ENCODE data around the gene FAH. TPM values are rescaled to one million over a fixed set of nuclear protein-coding genes. Genes with fewer than 3 reads are reported as not detected.

The FAH gene
- total and polyA plus RNA-seq, 2 donors (not counting 3 experiments of a cell fraction or from before 2014, with no cell fraction given): 18.2 to 18.7 TPM

- Histone ChIP-seq H3K79me2 (ENCODE audit: control insufficient read depth, insufficient read depth, low read length) (no peaks in the 10 kb centered on the region), H3K9ac (replicated peaks; ENCODE audit: extremely low read depth, insufficient read depth, low read length) (no peak overlapping the region), H3K36me3 (ENCODE audit: control insufficient read depth in 2 of 2, extremely low read depth in 1 of 2, insufficient read depth in 2 of 2, low read length in 2 of 2) (no peaks in the 10 kb centered on the region), H3K4me3 (replicated peaks in 1 of 3; ENCODE audit: insufficient read depth in 1 of 3, low read depth in 1 of 3, low read length in 3 of 3) (no peak overlapping the region), H4K20me1 (replicated peaks; ENCODE audit: control insufficient read depth, extremely low read depth, insufficient read depth, low read length) (no peaks in the 10 kb centered on the region), H3K9me3 (replicated peaks; ENCODE audit: control insufficient read depth, insufficient read depth, low read length) (no peaks in the 10 kb centered on the region), H3K27me3 (ENCODE audit: control insufficient read depth in 2 of 2, insufficient read depth in 2 of 2, low read length in 2 of 2) (no peaks in the 10 kb centered on the region), H2AFZ (ENCODE audit: low read depth, low read length) (no peak overlapping the region), H3K4me2 (ENCODE audit: insufficient read depth, low read length) (no peak overlapping the region), H3K9me1 (replicated peaks; ENCODE audit: control insufficient read depth, extremely low read depth, insufficient read depth, low read length) (no peaks in the 10 kb centered on the region), H3K4me1 (ENCODE audit: control insufficient read depth, extremely low read depth, insufficient read depth, low read length) (no peaks in the 10 kb centered on the region), H3K27ac (ENCODE audit: insufficient read depth, low read depth, low read length) (no peak overlapping the region)
- ChIA-PET POLR2A (no interaction called here), CTCF (no interaction called here)
- no TSS peak for BruUV-seq (replicated peaks)
- dilution Hi-C loops (cut with MboI; ENCODE audit: extremely low pct_ligation_motif_present, low sequenced_read_pairs): no loop called here
- DNase-seq (ENCODE audit: low read depth, low spot score): no peak
- no peak for FAIRE-seq
- intact Hi-C loops (cut with micrococcal nuclease): no loop called here
- no peak for TF ChIP-seq MAX (IDR thresholded peaks at IDR 0.05; ENCODE audit: insufficient read depth, insufficient read length)
- TF ChIP-seq FOS (IDR thresholded peaks at IDR 0.05; ENCODE audit: borderline replicate concordance, insufficient read depth, low read length): no peak
- TF ChIP-seq POLR2A (IDR thresholded peaks at IDR 0.05; ENCODE audit: low read depth, low read length): no peak
- no peak for TF ChIP-seq MYC (IDR thresholded peaks at IDR 0.05; ENCODE audit: low read depth, low read length)
- no peak for TF ChIP-seq POLR2AphosphoS5 (IDR thresholded peaks at IDR 0.05; ENCODE audit: insufficient read depth, low read depth, low read length)
- TF ChIP-seq EZH2 (IDR thresholded peaks at IDR 0.05; ENCODE audit: borderline replicate concordance, low read depth, low read length, severe bottlenecking): no peak
- TF ChIP-seq JUN (IDR thresholded peaks at IDR 0.05; ENCODE audit: borderline replicate concordance, insufficient read depth, insufficient read length, low read depth): no peak
- TF ChIP-seq GATA2 (IDR thresholded peaks at IDR 0.05; ENCODE audit: insufficient read depth, insufficient read length, low read depth, low read length): no peak
- no peak for TF ChIP-seq CTCF (IDR thresholded peaks at IDR 0.05; ENCODE audit: extremely low read depth in 1 of 2, insufficient read depth in 1 of 2, low read depth in 1 of 2, low read length in 2 of 2)
Observed at GRCh38 chr15:80219955-80220354, 67.2 kb downstream of the FAH start.

Data from endothelial cell of umbilical vein (primary cell).